Measurements from ENCODE around the gene GALNTL6. TPM values are rescaled to one million over a fixed set of nuclear protein-coding genes. Genes with fewer than 3 reads are reported as not detected.

GALNTL6 gene
- total RNA-seq, 8 experiments from 2014 or later, result 2.4 to 22.2 (median 14.2) TPM

DNA sequence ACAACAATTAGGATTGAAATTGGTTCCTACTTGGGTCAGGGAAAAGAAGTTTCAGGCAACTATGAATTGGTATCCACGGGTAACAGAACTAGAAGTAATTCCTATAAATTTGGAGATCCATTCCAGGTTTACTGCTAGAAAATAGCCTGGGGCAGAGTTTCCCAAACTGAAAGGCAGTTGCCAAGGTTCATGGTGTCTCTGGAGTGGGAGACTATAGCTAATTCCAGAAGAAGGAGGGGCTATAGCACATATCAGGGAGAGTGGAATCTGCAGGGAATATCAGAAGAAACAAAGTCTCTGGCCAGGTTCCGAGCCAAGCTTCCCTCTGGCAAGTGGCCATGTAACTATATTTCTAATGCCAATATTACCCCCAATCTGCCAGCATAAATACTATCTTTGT is 166.3 kb downstream of the GALNTL6 start:
- Histone ChIP-seq H3K27ac (no peak overlapping the region), H3K4me3 (no peak overlapping the region), H3K4me1 (replicated peaks in 1 of 2) (no peaks in the 10 kb centered on the region)
- no peak for ATAC-seq (replicated peaks in 6 of 8)
- 0 to 93% (median 44%) methylated on average over 1 to 2 of the region's 2 CpGs; no CpG with 5 or more reads in 4 of the 10 experiments for WGBS, 10 experiments
- in situ Hi-C loops (cut with MboI; ENCODE audit: low pct_unique_long_range_greater_than_20kb in 2 of 9, low sequenced_read_pairs in 9 of 9, unreplicated experiment in 9 of 9), result no loop called here

DNA sequence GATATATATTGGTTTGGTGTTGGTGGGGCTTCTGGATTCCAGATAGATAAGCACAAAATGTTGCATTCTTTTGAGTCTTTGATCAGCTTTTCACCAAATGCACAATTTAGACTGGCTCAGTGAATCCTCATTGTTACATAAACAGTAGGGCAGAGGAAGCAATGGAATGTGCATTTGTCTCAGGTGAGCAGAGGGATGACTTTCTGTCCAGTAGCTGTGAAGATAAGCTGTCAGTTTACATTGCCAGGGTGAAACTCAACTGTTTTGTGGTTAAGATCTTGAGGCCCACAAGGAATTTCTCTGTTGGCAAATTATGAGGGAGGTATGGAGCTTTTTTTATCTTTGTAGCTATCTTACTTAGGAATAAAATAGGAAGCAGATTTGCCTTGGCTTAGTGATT is 168.0 kb downstream of the GALNTL6 start:
- H3K27ac ChIP-seq, result no peak overlapping the region
- in situ Hi-C loops (cut with MboI; ENCODE audit: low pct_unique_long_range_greater_than_20kb in 2 of 9, low sequenced_read_pairs in 9 of 9, unreplicated experiment in 9 of 9), result no loop called here
- ATAC-seq (replicated peaks in 6 of 8), result no peak
- H3K4me1 ChIP-seq (replicated peaks in 1 of 2), result no peaks in the 10 kb centered on the region
- H3K4me3 ChIP-seq, result no peak overlapping the region

DNA sequence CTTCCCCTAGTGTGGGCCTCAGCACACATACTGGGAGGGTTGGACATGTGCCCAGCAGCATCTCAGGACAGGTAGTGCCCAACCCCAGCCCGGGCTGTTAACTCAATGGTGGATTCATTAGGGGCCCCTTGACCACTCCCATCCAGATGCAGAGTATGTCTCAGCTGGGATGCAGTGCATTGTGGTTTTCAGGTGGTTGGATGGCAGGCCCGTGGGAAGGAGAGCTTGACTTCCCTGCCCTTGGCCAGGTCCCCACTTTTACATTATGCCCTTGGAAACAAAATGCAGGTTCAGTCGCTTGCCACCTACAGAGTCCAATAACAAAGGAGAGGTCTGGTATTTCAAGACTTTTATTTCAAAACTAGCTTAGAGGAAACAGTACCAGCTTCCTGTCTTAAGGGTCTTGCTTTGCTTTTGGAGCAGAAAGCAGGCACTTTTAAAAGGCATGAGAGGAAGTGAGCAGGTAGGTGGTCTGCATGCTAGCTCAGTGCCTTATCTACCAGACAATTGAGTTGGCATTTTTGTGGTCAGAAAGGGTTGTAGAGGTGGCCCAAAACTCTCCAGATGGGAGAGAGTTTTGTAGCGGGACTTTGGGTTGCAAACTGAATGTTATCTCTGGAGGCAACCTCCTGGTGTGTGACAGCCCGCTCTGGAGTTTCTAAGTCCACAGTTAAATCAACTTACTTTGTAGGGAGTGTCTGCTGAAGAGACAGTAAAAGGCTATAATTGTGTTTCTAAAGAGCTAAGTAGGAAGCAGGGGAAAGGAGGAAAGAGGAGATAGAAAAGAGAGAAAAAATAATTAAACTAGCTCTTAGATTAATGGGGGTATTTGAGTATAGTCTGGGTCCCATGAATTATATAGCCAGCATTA is 171.0 kb downstream of the GALNTL6 start:
- in situ Hi-C loops (cut with MboI; ENCODE audit: low pct_unique_long_range_greater_than_20kb in 2 of 9, low sequenced_read_pairs in 9 of 9, unreplicated experiment in 9 of 9), result no loop called here
- Histone ChIP-seq H3K27ac (no peak overlapping the region), H3K4me3 (no peak overlapping the region), H3K4me1 (replicated peaks in 1 of 2) (no peaks in the 10 kb centered on the region)
- no peak for ATAC-seq (replicated peaks in 6 of 8)
- 0 to 96% (median 85%) methylated on average over 1 to 4 of the region's 5 CpGs; no CpG with 5 or more reads in 1 of the 10 experiments for WGBS, 10 experiments

DNA sequence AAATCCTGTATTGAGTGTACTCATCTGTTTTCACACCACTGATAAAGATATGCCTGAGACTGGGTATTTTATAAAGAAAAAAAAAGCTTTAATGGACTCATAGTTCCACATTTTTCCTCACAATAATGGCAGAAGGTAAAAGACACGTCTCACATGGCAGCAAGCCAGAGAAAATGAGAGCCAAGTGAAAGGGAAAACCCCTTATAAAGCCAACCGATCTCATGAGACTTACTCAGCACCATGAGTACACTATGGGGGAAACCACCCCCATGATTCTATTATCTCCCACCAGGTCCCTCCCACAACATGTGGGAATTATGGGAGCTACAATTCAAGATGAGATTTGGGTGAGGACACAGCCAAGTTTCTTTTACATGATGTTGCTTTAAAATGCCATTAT is 171.9 kb downstream of the GALNTL6 start:
- no peak for ATAC-seq (replicated peaks in 6 of 8)

GRCh38 chr4:171993247-171993646 is 180.0 kb downstream of the GALNTL6 start:
- H3K4me1 ChIP-seq (replicated peaks in 1 of 2), result no peaks in the 10 kb centered on the region
- H3K27ac ChIP-seq, result no peak overlapping the region
- in situ Hi-C loops (cut with MboI; ENCODE audit: low pct_unique_long_range_greater_than_20kb in 2 of 9, low sequenced_read_pairs in 9 of 9, unreplicated experiment in 9 of 9), result no loop called here
- H3K4me3 ChIP-seq, result no peak overlapping the region
- ATAC-seq (replicated peaks in 6 of 8), result no peak
- 0 to 86% (median 42%) methylated on average over 1 of the region's 1 CpG; no CpG with 5 or more reads in 4 of the 10 experiments for WGBS, 10 experiments

More for the DNA sequence above, 171.9 kb downstream of the GALNTL6 start:
- H3K4me1 ChIP-seq (replicated peaks in 1 of 2), result no peaks in the 10 kb centered on the region
- H3K4me3 ChIP-seq, result no peak overlapping the region
- 17 to 100% (median 77%) methylated on average over 1 to 2 of the region's 2 CpGs; no CpG with 5 or more reads in 2 of the 10 experiments for WGBS, 10 experiments
- in situ Hi-C loops (cut with MboI; ENCODE audit: low pct_unique_long_range_greater_than_20kb in 2 of 9, low sequenced_read_pairs in 9 of 9, unreplicated experiment in 9 of 9), result no loop called here
- no peak overlapping the region for H3K27ac ChIP-seq

- in situ Hi-C loops (cut with MboI; ENCODE audit: low pct_unique_long_range_greater_than_20kb in 2 of 9, low sequenced_read_pairs in 9 of 9, unreplicated experiment in 9 of 9), result no loop called here
- no peak for ATAC-seq (replicated peaks in 6 of 8)
- Histone ChIP-seq H3K4me1 (replicated peaks in 1 of 2) (no peaks in the 10 kb centered on the region), H3K4me3 (no peak overlapping the region), H3K27ac (no peak overlapping the region)
These were observed 194.7 kb downstream of the GALNTL6 start for GRCh38 chr4:172007889-172008288.

GRCh38 chr4:172009446-172010230 is 196.4 kb downstream of the GALNTL6 start:
- Histone ChIP-seq H3K27ac (no peak overlapping the region), H3K4me1 (replicated peaks in 1 of 2) (no peaks in the 10 kb centered on the region), H3K4me3 (no peak overlapping the region)
- in situ Hi-C loops (cut with MboI; ENCODE audit: low pct_unique_long_range_greater_than_20kb in 2 of 9, low sequenced_read_pairs in 9 of 9, unreplicated experiment in 9 of 9), result no loop called here
- ATAC-seq (replicated peaks in 6 of 8), result no peak
- WGBS, 10 experiments, result 0 to 86% (median 73%) methylated on average over 1 to 3 of the region's 3 CpGs; no CpG with 5 or more reads in 2 of the 10 experiments

DNA sequence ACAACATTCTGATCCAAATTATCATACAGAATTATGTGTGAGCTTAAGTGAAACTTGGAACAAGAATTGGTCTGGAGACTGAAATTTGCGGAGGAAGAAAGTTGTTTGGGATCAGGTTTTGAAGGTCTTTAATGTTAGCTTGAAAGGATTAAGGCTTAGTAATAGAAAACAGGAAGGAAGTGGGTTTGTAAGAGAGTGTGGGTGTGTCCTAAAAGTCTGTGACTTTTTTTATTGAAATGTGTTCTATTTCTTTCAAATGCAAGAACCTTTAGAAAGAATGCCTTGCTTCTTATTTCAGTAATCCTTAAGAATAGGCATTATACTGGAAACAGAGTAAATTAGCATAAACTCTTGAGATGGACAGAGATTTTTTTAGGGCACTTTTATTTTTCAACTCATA is 198.0 kb downstream of the GALNTL6 start:
- Histone ChIP-seq H3K4me3 (no peak overlapping the region), H3K27ac (no peak overlapping the region), H3K4me1 (replicated peaks in 1 of 2) (no peaks in the 10 kb centered on the region)
- in situ Hi-C loops (cut with MboI; ENCODE audit: low pct_unique_long_range_greater_than_20kb in 2 of 9, low sequenced_read_pairs in 9 of 9, unreplicated experiment in 9 of 9), result no loop called here
- no peak for ATAC-seq (replicated peaks in 6 of 8)
- 0 to 86% (median 65%) methylated on average over 1 of the region's 1 CpG for WGBS, 10 experiments

GRCh38 chr4:172018358-172018757 is 205.2 kb downstream of the GALNTL6 start:
- 33 to 100% methylated on average over 1 of the region's 1 CpG; no CpG with 5 or more reads in 8 of the 10 experiments for WGBS, 10 experiments
- in situ Hi-C loops (cut with MboI; ENCODE audit: low pct_unique_long_range_greater_than_20kb in 2 of 9, low sequenced_read_pairs in 9 of 9, unreplicated experiment in 9 of 9), result no loop called here
- no peak for ATAC-seq (replicated peaks in 6 of 8)

GRCh38 chr4:172035562-172035961 is 222.4 kb downstream of the GALNTL6 start:
- WGBS, 10 experiments, result 23 to 96% (median 75%) methylated on average over 2 of the region's 2 CpGs; no CpG with 5 or more reads in 1 of the 10 experiments
- no peak overlapping the region for H3K27ac ChIP-seq
- in situ Hi-C loops (cut with MboI; ENCODE audit: low pct_unique_long_range_greater_than_20kb in 2 of 9, low sequenced_read_pairs in 9 of 9, unreplicated experiment in 9 of 9), result no loop called here

More at GRCh38 chr4:172018358-172018757, 205.2 kb downstream of the GALNTL6 start:
- Histone ChIP-seq H3K27ac (no peak overlapping the region), H3K4me3 (no peak overlapping the region), H3K4me1 (replicated peaks in 1 of 2) (no peaks in the 10 kb centered on the region)

DNA sequence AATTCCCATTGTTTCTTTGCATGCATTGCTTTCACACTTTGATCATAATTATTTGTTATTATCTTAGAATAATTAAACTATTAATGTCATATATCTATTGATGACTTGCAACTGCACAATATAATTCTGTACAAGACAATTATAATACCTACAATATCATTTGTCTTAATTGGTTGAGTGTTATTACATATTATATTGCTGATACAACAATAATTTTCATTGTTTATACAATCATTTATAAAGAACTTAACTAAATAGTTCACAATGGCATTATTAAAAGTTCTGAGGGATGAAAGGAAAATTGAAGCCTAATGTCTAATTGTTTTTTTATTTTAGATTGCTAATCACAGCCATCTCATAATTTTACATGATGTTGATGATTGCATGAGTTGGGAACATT is 227.6 kb downstream of the GALNTL6 start:
- in situ Hi-C loops (cut with MboI; ENCODE audit: low pct_unique_long_range_greater_than_20kb in 2 of 9, low sequenced_read_pairs in 9 of 9, unreplicated experiment in 9 of 9), result no loop called here
- ATAC-seq (replicated peaks in 6 of 8), result no peak
- H3K4me3 ChIP-seq, result no peak overlapping the region

More at GRCh38 chr4:172035562-172035961, 222.4 kb downstream of the GALNTL6 start:
- ATAC-seq (replicated peaks in 6 of 8), result peak in 3 of 8 experiments; percentile 47 to 55 (median 50)
- Histone ChIP-seq H3K4me1 (replicated peaks in 1 of 2) (peaks cover 0 to 10% of the 10 kb centered on the region in 2 donors), H3K4me3 (no peak overlapping the region)

GRCh38 chr4:172042714-172043114 is 229.5 kb downstream of the GALNTL6 start:
- in situ Hi-C loops (cut with MboI; ENCODE audit: low pct_unique_long_range_greater_than_20kb in 2 of 9, low sequenced_read_pairs in 9 of 9, unreplicated experiment in 9 of 9), result no loop called here
- Histone ChIP-seq H3K4me1 (replicated peaks in 1 of 2) (no peaks in the 10 kb centered on the region), H3K4me3 (no peak overlapping the region), H3K27ac (no peak overlapping the region)
- WGBS, 10 experiments, result 37 to 88% (median 77%) methylated on average over 1 to 3 of the region's 3 CpGs
- no peak for ATAC-seq (replicated peaks in 6 of 8)

More for the DNA sequence above, 227.6 kb downstream of the GALNTL6 start:
- Histone ChIP-seq H3K27ac (no peak overlapping the region), H3K4me1 (replicated peaks in 1 of 2) (peaks cover 0 to 2% of the 10 kb centered on the region in 2 donors)

GRCh38 chr4:172045981-172046380 is 232.8 kb downstream of the GALNTL6 start:
- no peak for ATAC-seq (replicated peaks in 6 of 8)
- Histone ChIP-seq H3K4me1 (replicated peaks in 1 of 2) (no peaks in the 10 kb centered on the region), H3K4me3 (no peak overlapping the region), H3K27ac (no peak overlapping the region)
- in situ Hi-C loops (cut with MboI; ENCODE audit: low pct_unique_long_range_greater_than_20kb in 2 of 9, low sequenced_read_pairs in 9 of 9, unreplicated experiment in 9 of 9), result no loop called here
- WGBS, 10 experiments, result 0 to 100% (median 80%) methylated on average over 1 to 2 of the region's 2 CpGs

All from motor neuron (in vitro differentiated cells).